Measurements from ENCODE around the gene NKX2-1. TPM values are rescaled to one million over a fixed set of nuclear protein-coding genes. Genes with fewer than 3 reads are reported as not detected.

NKX2-1 gene
- total and polyA plus RNA-seq, 2 of the 13 experiments (the other 11 are each of a cell fraction or from before 2014, with no cell fraction given), result not detected

DNA sequence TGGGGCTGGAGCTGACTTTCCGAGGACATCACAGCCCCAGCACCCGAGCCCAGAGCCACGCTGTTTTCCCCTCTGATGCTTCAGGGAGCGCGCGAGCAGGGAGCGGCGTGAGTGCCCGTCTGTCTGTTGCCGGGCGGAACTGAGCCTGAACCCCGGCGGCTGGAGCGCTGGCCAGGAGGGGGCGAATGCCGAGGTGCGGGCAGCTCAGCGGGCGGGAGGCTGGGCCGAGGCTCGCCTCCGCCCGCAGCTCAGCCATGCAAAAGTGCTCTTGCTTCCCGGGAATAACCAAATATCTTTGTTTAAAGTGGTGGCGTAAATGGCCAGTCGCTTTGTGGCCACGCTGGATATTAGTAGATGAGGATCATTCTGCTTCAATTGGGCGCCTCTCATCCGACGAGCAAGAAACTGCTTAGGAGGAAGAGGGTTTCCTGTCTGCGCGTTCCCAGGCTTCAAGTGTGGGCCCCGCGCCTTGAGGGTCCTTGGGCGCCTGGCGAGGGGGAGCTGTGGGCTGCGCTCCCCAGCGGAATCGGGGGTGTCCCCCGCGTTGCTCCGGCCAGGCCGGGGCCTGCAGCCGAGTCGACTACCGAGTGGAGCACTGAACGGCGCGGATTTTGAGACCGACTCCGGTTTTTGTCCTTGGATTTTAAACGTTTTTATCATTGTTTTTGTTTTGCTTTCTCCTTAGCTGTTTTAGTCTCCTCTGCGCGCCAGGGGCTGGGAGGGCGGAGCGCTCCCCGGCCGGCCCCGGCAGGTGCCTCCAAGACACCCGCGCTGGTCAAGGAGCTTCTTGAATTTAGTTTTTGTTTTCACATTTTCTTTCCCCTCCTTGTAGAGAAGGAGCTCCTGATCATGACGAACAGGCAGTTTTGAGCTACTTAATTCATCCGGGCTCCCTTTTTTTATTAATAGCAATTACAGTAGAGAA, 831 bp upstream of the NKX2-1 start (continued):
- TF ChIP-seq ETV5 (CRISPR knock-in tag; IDR thresholded peaks at IDR 0.05; ENCODE audit: borderline replicate concordance), result peak; percentile 38; the same call in 1 of the 2 replicates
- no peak for TF ChIP-seq ATF7-NPFF (CRISPR knock-in tag; IDR thresholded peaks at IDR 0.05; ENCODE audit: low read depth)
- TF ChIP-seq, protein P1, sequence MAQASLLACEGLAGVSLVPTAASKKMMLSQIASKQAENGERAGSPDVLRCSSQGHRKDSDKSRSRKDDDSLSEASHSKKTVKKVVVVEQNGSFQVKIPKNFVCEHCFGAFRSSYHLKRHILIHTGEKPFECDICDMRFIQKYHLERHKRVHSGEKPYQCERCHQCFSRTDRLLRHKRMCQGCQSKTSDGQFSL (CRISPR knock-in tag; IDR thresholded peaks at IDR 0.05), result no peak
- no peak for TF ChIP-seq MYNN (CRISPR knock-in tag; IDR thresholded peaks at IDR 0.05; ENCODE audit: low read depth)
- no peak for TF ChIP-seq GATA4 (IDR thresholded peaks at IDR 0.05; ENCODE audit: borderline replicate concordance, low read depth)
- TF ChIP-seq MTA3 (CRISPR knock-in tag; IDR thresholded peaks at IDR 0.05), result no peak
- TF ChIP-seq, protein P2, sequence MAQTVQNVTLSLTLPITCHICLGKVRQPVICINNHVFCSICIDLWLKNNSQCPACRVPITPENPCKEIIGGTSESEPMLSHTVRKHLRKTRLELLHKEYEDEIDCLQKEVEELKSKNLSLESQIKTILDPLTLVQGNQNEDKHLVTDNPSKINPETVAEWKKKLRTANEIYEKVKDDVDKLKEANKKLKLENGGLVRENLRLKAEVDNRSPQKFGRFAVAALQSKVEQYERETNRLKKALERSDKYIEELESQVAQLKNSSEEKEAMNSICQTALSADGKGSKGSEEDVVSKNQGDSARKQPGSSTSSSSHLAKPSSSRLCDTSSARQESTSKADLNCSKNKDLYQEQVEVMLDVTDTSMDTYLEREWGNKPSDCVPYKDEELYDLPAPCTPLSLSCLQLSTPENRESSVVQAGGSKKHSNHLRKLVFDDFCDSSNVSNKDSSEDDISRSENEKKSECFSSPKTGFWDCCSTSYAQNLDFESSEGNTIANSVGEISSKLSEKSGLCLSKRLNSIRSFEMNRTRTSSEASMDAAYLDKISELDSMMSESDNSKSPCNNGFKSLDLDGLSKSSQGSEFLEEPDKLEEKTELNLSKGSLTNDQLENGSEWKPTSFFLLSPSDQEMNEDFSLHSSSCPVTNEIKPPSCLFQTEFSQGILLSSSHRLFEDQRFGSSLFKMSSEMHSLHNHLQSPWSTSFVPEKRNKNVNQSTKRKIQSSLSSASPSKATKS (CRISPR knock-in tag; IDR thresholded peaks at IDR 0.05), result no peak
- TF ChIP-seq, protein P3, sequence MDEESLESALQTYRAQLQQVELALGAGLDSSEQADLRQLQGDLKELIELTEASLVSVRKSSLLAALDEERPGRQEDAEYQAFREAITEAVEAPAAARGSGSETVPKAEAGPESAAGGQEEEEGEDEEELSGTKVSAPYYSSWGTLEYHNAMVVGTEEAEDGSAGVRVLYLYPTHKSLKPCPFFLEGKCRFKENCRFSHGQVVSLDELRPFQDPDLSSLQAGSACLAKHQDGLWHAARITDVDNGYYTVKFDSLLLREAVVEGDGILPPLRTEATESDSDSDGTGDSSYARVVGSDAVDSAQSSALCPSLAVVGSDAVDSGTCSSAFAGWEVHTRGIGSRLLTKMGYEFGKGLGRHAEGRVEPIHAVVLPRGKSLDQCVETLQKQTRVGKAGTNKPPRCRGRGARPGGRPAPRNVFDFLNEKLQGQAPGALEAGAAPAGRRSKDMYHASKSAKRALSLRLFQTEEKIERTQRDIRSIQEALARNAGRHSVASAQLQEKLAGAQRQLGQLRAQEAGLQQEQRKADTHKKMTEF (CRISPR knock-in tag; IDR thresholded peaks at IDR 0.05), result peak; percentile 62; the same call in 1 of the 2 replicates
- TF ChIP-seq AKAP8 (CRISPR knock-in tag; IDR thresholded peaks at IDR 0.05), result no peak
- TF ChIP-seq, protein P4, sequence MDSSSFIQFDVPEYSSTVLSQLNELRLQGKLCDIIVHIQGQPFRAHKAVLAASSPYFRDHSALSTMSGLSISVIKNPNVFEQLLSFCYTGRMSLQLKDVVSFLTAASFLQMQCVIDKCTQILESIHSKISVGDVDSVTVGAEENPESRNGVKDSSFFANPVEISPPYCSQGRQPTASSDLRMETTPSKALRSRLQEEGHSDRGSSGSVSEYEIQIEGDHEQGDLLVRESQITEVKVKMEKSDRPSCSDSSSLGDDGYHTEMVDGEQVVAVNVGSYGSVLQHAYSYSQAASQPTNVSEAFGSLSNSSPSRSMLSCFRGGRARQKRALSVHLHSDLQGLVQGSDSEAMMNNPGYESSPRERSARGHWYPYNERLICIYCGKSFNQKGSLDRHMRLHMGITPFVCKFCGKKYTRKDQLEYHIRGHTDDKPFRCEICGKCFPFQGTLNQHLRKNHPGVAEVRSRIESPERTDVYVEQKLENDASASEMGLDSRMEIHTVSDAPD (CRISPR knock-in tag; IDR thresholded peaks at IDR 0.05), result no peak
- no peak for TF ChIP-seq ZNF317 (CRISPR knock-in tag; IDR thresholded peaks at IDR 0.05)
- TF ChIP-seq NPAS2 (CRISPR knock-in tag; IDR thresholded peaks at IDR 0.05; ENCODE audit: borderline replicate concordance), result no peak
- TF ChIP-seq, protein P5, sequence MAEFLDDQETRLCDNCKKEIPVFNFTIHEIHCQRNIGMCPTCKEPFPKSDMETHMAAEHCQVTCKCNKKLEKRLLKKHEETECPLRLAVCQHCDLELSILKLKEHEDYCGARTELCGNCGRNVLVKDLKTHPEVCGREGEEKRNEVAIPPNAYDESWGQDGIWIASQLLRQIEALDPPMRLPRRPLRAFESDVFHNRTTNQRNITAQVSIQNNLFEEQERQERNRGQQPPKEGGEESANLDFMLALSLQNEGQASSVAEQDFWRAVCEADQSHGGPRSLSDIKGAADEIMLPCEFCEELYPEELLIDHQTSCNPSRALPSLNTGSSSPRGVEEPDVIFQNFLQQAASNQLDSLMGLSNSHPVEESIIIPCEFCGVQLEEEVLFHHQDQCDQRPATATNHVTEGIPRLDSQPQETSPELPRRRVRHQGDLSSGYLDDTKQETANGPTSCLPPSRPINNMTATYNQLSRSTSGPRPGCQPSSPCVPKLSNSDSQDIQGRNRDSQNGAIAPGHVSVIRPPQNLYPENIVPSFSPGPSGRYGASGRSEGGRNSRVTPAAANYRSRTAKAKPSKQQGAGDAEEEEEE (CRISPR knock-in tag; IDR thresholded peaks at IDR 0.05; ENCODE audit: borderline replicate concordance), result no peak
- TF ChIP-seq WIZ (CRISPR knock-in tag; IDR thresholded peaks at IDR 0.05), result 0 out of 2 replicates have a peak, but pooled peaks have one; percentile 54
- no peak for TF ChIP-seq RELA (CRISPR knock-in tag; IDR thresholded peaks at IDR 0.05)
- TF ChIP-seq, protein P6, sequence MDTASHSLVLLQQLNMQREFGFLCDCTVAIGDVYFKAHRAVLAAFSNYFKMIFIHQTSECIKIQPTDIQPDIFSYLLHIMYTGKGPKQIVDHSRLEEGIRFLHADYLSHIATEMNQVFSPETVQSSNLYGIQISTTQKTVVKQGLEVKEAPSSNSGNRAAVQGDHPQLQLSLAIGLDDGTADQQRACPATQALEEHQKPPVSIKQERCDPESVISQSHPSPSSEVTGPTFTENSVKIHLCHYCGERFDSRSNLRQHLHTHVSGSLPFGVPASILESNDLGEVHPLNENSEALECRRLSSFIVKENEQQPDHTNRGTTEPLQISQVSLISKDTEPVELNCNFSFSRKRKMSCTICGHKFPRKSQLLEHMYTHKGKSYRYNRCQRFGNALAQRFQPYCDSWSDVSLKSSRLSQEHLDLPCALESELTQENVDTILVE (CRISPR knock-in tag; IDR thresholded peaks at IDR 0.05), result no peak
- TF ChIP-seq, protein P7, sequence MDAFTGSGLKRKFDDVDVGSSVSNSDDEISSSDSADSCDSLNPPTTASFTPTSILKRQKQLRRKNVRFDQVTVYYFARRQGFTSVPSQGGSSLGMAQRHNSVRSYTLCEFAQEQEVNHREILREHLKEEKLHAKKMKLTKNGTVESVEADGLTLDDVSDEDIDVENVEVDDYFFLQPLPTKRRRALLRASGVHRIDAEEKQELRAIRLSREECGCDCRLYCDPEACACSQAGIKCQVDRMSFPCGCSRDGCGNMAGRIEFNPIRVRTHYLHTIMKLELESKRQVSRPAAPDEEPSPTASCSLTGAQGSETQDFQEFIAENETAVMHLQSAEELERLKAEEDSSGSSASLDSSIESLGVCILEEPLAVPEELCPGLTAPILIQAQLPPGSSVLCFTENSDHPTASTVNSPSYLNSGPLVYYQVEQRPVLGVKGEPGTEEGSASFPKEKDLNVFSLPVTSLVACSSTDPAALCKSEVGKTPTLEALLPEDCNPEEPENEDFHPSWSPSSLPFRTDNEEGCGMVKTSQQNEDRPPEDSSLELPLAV (CRISPR knock-in tag; conservative IDR thresholded peaks at IDR 0.05; ENCODE audit: low read depth), result no peak

Measured in HepG2 (cell line).